HCT116 (cell line): ENCODE measurements around the gene CASTOR1.

ENCODE experiments used
- ATF3 ChIP-seq: IDR thresholded peaks from 2 replicates; pipeline ENCODE4 v1.6.1; 2012
- CEBPB ChIP-seq: IDR thresholded peaks from 2 replicates; pipeline ENCODE4 v1.6.1; 2012; ENCODE audit warnings: low read depth
- CTCF ChIP-seq, 3 experiments: fragments of 200-600 bp in 1 of 3; sonication (generic) in 1 of 3; IDR thresholded peaks in 2 of 3; conservative IDR thresholded peaks in 1 of 3; 2 replicates each; pipeline ENCODE4 v1.5.1; 2012 to 2017; ENCODE audit warnings: low read depth in 2 of 3, low read length in 2 of 3, antibody characterized with exemption in 1 of 3, borderline replicate concordance in 1 of 3, control low read depth in 1 of 3, mild to moderate bottlenecking in 1 of 3, mixed read lengths in 1 of 3, mixed run types in 1 of 3, moderate library complexity in 1 of 3; ENCODE audit not compliant: insufficient read depth in 1 of 3
- EZH2 ChIP-seq: fragments of 200-600 bp; sonication (generic); IDR thresholded peaks from 2 replicates; pipeline ENCODE4 v1.6.1; 2017; ENCODE audit warnings: antibody characterized with exemption, mixed run types
- POLR2A ChIP-seq: IDR thresholded peaks from 2 replicates; pipeline ENCODE4 v1.7.0; 2011; ENCODE audit warnings: borderline replicate concordance; ENCODE audit not compliant: insufficient read depth, insufficient read length; ENCODE audit errors: extremely low read depth
- POLR2AphosphoS5 ChIP-seq: IDR thresholded peaks from 2 replicates; pipeline ENCODE4 v1.6.1; 2011; ENCODE audit warnings: mild to moderate bottlenecking, low read depth, low read length, moderate library complexity
- RAD21 ChIP-seq: IDR thresholded peaks from 2 replicates; pipeline ENCODE4 v1.6.1; 2012; ENCODE audit warnings: low read depth, mild to moderate bottlenecking
- REST ChIP-seq: IDR thresholded peaks from 2 replicates; pipeline ENCODE4 v1.6.1; 2012; ENCODE audit warnings: low read depth
- SRF ChIP-seq: IDR thresholded peaks from 2 replicates; pipeline ENCODE4 v1.6.1; 2012; ENCODE audit warnings: low read depth
- YY1 ChIP-seq: IDR thresholded peaks from 2 replicates; pipeline ENCODE4 v1.6.1; 2011; ENCODE audit warnings: low read length, low read depth, moderate library complexity, mild to moderate bottlenecking; ENCODE audit not compliant: insufficient replicate concordance; ENCODE audit errors: extremely low read depth

GRCh38 chr22:30240541-30241417 lies 48.5 kb downstream of the CASTOR1 start:
- no peak for TF ChIP-seq SRF
- 0 out of 2 replicates have a peak, but pooled peaks have one; percentile 11 for TF ChIP-seq POLR2AphosphoS5
- no peak for TF ChIP-seq POLR2A
- no peak for TF ChIP-seq YY1
- no peak for TF ChIP-seq CTCF (IDR thresholded peaks at IDR 0.05 in 2 of 3, conservative IDR thresholded peaks at IDR 0.05 in 1 of 3; ENCODE audit: borderline replicate concordance in 1 of 3, insufficient read depth in 1 of 3, low read depth in 2 of 3, low read length in 2 of 3)
- no peak for TF ChIP-seq CEBPB
- TF ChIP-seq ATF3 = no peak
- no peak for TF ChIP-seq REST
- no peak for TF ChIP-seq EZH2
- TF ChIP-seq RAD21 = no peak
